D341Med (cell line): Measurements from ENCODE around the gene TENM4.
A peak's percentile ranks its signal among the peaks of the same experiment; 100 is the strongest.

Experiments used
- DNase-seq: peaks from one replicate; pipeline ENCODE4 v3.0.0; 2012; ENCODE audit warnings: low spot score

Gene TENM4

DNA sequence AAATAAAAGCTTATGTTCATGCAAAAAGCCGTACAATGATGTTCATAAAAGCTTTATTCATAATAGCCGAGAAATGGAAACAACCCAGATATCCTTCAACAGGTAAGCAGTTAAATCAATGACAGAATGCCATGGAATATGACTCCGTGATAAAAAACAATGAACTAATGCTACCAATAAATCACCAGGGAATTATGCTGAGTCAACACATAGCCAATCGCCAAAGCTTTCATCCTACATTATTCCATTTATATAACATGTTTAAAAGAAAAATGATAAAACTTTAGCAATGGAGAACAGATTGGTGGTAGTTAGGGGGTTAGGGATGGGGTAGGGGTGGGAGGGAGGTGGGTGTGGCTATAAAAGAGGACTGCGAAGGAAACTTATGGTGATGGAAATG, 356.4 kb downstream of the TENM4 start:
- DNase-seq, result no peak

GRCh38 chr11:79083352-79083751, 357.5 kb downstream of the TENM4 start:
- no peak for DNase-seq

DNA sequence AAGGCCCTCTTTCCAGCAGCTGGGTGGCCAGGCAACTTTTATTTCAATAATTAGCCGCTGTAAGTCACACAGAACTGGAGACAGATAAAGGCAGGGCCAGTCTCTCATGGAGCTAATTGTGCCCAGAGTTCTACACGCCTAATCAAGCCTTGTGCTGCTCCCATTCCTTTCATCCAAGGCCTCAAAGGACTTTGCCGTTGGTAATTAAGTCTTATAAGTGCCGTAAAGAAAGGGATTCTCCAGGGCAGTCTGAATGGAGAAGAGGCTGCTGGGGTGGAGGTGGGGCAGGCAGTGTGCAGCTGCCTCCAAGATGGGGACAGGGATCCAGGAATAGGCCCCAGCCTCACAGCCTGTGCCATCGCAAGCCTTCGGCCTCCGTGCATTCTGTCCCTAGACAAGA, 357.9 kb downstream of the TENM4 start:
- no peak for DNase-seq

DNA sequence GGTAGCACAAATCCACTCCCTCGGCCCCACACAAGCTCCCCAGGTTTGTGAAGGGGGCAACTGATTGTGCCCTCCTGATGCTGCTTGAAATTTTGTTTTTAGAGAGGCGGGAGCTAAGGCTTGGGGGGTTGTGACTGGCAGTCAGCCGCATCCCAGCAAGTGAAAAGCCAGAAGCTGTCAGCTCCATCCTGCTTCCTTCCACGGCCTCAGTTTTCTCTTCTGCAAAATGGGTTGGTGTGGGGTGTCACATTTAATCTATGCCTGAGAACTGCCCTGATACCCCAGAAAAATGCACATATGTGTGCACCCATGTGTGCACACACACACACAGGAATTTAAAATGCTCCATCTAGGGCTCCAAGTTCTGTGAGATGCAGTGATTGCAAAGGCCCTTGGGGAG, 358.6 kb downstream of the TENM4 start:
- no peak for DNase-seq

- no peak for DNase-seq
Measured at GRCh38 chr11:79081471-79082031, 359.3 kb downstream of the TENM4 start.

DNA sequence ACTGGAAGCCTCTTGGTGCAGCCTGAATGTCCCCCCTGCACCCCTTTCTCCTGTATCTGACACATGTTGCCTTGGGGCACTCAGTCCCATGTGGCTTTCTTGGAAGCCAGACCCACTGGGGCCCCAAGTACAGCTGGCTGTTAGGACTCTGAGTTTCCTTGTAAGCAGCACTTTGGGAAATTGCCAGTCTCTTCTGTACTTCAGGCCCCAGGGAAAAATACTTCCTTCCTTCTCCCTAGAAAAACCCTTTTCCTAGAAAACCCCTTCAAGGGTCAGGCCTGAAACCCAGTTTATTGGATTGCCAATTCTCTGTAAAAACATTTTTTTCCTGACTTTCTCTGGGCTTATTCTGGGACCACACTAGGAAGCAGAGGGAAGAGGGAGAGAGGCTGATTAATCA, 360.3 kb downstream of the TENM4 start:
- DNase-seq, result no peak

GRCh38 chr11:79078999-79079398, 361.8 kb downstream of the TENM4 start:
- DNase-seq, result peak; percentile 77

- no peak for DNase-seq
Measured at GRCh38 chr11:79078456-79078855, 362.4 kb downstream of the TENM4 start.

DNA sequence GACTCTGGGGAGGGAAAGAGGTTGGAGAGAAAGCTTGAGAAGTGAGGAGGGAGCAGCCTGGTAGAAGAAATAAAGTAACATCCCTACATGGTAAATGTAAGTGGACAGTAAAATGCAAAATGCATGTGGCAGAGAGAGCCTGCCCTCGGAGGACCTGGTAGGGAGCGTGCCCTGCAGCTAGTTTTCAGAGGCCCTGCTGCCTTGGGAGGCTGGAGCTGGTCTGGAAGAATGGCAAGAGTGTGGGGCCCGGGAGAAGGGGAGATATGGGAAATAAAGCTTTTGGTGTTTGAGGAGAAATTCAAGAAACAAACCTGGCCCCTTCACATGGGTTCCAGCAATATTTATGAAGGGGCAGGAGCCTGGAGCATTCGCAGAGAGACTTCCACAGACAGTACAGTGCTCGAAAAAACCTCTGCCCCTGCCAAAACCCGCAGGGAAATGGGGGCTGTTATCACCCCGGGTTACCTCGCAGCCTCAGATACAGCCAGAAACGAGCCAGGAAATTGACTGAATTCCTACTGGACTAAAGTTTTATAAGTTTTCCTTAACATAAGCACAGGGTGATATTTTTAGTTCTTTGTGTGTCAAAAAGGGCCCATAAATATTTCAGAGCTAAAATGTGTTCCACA, 363.0 kb downstream of the TENM4 start:
- DNase-seq, result no peak

GRCh38 chr11:79076526-79077115, 364.2 kb downstream of the TENM4 start:
- DNase-seq, result no peak

- no peak for DNase-seq
Measured at GRCh38 chr11:79074547-79074946, 366.3 kb downstream of the TENM4 start.

GRCh38 chr11:79071190-79071589, 369.6 kb downstream of the TENM4 start:
- DNase-seq, result no peak

DNA sequence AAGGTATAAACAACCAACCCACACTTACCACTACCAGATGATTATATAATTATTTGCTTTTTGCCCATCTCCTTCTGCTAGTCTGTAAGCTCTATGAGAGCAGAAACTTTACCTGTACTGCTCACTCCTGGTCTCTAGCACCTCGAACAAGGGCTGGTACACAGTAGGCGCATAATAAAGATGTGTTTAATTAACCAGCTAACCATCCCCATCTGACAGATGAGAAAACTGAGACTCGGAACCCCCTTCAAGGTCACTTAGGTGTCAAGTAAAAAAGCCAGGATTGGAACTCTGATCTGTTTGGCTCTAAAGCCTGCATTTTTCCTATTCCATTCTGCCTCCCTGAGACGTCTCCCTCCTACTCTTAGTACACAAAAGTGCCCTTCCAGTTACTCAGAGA, 370.3 kb downstream of the TENM4 start:
- no peak for DNase-seq

GRCh38 chr11:79069504-79069903, 371.3 kb downstream of the TENM4 start:
- DNase-seq, result no peak

GRCh38 chr11:79068356-79068755, 372.5 kb downstream of the TENM4 start:
- no peak for DNase-seq

DNA sequence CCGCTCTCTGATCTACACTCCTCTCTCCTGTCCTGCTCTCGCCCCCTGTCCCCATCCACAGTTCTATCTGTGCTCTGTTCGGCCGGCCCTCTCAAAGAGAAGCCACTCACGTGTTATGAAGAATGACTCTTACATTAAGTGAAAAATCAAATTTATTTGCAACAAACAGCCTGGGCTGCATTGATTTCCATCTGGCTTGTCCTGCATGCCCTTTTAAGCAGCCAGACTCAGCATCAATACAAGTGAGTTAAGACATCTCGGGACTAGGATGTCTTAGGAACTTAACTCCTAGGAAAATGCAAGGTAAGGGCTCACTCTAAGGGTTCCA, 373.5 kb downstream of the TENM4 start:
- no peak for DNase-seq

- no peak for DNase-seq
Measured at GRCh38 chr11:79066456-79067351, 374.1 kb downstream of the TENM4 start.

GRCh38 chr11:79062814-79063762, 377.7 kb downstream of the TENM4 start:
- DNase-seq, result peak; percentile 35

DNA sequence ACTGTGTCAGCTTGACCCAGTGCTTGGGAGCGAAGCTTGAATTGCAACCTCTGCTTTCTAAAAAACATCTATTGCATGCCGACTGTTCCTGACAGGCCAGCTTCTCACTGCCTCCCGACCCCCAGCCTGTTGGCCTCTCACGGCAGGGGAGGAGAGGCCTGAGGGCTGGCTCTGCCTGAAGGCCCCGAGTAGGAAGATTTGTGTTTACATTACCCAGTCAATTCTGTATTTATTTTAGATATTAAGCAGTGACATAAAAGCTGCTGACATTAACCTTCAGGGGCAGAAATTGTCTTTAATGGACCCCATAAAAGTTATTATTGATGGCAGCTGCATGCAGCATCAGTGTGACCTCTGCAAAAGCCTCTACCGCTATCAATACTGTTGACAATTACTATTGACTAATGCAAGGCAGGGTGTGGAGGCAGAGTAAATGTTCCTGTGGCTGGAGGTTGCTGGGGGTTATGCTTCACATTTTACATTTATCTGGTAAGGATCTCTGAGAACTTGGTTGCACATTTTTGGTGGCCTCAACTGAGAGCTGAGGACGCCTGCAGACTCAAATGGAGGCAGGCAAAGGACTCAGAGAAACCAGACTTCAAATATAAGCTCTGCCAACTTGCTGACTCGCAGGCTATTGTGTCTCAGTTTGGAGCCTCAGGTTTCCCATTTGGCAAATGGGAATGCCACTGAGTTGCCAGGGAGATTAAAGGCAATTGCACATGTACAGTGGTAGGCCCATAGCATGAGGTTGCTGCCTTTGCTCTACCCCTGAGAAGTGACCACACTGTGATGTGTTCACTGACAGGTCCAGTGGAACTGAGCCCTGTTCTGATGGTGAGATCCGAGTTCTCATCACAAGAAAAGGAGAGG, 380.5 kb downstream of the TENM4 start:
- no peak for DNase-seq

- no peak for DNase-seq
Measured at GRCh38 chr11:79059141-79059540, 381.7 kb downstream of the TENM4 start.
